ENCODE results near the gene TTC7B.

- TF ChIP-seq POLR2AphosphoS5 (IDR thresholded peaks at IDR 0.05; ENCODE audit: low read depth, low read length) (no peak), SIN3A (IDR thresholded peaks at IDR 0.05; ENCODE audit: borderline replicate concordance, insufficient read depth, low read length) (no peak), REST (IDR thresholded peaks at IDR 0.05; ENCODE audit: insufficient read depth in 1 of 2, low read depth in 2 of 2, low read length in 2 of 2) (no peak), TAF1 (IDR thresholded peaks at IDR 0.05; ENCODE audit: borderline replicate concordance, insufficient read depth, low read length) (no peak)
Measured at GRCh38 chr14:90797919-90798318, 18.3 kb downstream of the TTC7B start.
